ENCODE data around the gene TBXA2R.

TBXA2R gene

DNA sequence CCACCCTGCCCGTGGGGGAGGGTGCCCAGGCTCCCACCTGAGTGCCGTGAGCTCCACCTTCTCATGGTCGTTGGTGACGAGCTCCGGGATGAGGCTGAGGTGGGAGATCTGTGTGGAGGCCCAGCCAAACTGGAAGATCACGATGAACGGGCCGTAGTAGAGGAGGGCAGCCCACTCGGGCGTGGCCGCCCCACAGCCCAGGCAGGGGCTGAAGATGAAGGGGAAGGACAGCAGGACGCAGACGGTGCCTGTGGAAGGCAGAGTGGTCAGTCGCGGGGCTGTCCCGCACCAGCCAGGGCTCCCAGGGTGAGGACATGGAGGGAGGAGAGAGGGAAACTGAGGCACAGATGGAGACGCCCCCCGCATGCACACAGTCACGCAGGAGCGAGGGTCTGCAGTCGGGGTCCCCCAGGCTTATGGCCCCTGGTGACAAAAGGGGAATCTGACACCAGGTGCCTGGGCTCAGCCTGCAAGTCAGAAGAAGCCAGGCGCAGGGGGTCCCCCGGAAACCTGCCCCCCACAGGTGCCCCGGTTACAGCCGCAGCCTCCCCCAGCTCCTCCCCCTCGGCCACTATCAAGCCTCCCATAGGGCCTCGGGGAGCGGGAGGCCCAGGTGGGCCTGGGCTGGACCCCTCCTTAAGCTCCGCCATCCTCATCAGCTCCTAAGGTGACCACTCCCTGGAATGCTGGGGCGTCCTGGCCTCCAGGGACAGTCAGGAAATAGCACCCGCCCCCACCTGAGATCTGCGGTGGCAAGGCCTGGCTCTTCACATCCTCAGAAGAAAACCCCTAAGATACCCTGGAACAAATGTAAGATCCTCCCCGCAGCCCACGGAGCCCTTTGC, 55.5 kb downstream of the TBXA2R start:
- no peak for DNase-seq

GRCh38 chr19:3549816-3550215, 56.9 kb downstream of the TBXA2R start:
- DNase-seq: no peak

DNA sequence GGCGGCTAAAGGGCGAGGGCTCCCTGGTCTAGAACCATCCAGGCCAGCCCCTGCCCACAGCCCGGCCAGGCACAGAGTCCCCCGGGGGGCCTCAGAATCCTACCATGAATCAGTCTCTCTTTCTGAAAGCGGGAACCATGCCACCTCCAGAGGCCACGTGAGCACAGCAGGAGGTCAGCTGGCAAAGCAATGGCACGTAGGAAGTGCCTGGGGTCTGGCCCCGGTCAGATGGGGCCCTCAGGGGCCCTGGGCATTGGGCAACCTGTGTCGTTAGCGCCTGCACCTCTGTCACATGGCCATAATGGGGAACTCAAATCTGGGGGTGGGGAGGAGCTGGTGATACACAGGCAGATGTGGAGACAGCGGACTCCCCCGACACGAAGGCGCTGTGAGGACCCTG, 58.1 kb downstream of the TBXA2R start:
- DNase-seq: no peak

- no peak for DNase-seq
Observed at GRCh38 chr19:3547767-3548282, 58.9 kb downstream of the TBXA2R start.

GRCh38 chr19:3547301-3547731, 59.4 kb downstream of the TBXA2R start:
- DNase-seq: no peak

DNA sequence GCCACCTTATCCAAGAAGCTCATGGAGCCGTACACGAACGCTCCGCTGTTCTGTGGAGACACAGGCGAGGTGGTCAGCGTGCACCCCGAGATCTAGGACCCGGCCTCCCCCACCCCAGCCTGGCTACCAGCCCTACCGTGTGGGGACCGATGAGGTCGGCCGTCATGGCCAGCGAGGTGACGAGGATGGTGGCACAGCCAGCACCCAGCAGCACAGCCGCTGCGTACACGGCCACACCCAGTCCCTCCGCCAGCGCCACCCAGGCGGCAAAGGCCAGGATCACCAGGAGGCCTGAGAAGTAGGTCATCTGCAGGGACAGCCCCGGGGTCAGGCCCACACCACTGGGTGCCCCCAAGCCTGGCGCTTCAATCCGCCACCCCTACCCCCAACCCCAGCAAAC, 60.6 kb downstream of the TBXA2R start:
- DNase-seq: no peak

GRCh38 chr19:3545669-3546034, 61.0 kb downstream of the TBXA2R start:
- DNase-seq: no peak

DNA sequence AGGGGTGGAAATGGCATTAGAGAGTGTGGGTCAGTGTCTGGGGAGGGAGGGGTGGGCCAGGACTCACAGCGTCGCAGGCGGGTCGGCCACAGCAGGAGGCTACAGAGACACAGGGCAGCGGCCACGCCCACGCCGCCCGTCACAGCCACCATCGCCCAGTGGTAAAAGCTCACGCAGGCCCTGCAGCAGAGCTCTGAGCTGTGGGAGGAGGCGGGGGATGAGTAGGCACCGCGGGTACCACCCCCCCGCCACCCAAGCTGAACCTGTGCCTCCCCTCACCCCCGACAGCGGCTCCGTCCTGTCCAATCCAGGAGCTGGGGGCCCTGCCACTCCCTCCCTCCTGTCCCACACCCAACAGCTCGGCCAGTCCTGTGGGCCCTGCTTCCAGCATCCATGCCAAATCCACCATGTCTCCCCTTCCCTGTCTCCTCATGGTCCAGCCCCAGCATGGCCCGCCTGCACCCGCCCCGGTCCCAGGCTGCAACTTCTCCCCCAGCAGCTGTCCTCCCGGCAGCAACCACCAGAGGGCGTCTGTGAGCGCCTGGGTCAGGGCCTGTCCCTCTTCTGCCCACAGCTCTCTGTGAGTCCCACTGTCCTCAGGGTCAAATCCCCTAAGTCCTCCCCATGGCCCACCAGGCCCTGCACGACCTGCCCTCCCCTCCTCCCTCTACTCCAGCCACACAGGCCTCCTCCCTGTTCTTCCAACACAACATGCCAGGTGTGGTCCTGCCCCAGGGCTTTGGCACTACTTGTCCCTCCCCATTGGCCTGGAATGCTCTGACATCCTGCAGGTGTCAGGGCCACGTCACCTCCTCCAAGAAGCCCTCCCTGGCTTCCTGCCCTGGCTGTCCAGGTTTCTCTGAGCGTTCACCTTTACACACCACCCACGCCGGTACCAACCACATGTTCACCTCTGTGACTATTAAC, 61.7 kb downstream of the TBXA2R start:
- DNase-seq: peak; percentile 35
